ENCODE results near the gene KDM6B.

GRCh38 chr17:7786866-7787265, 47.2 kb upstream of the KDM6B start:
- TF ChIP-seq POLR2A (IDR thresholded peaks at IDR 0.05) (no peak), CTCF (IDR thresholded peaks at IDR 0.05) (no peak), POLR2AphosphoS5 (IDR thresholded peaks at IDR 0.05) (no peak)
